DMS53 (cell line): ENCODE results near the gene PACS2.
"Not testable (repeated sequence)": the region's sequence is repeated elsewhere in the genome, so short reads cannot be mapped to it uniquely, and the experiment has no call there.

ENCODE experiments used
- DNase-seq: peaks from one replicate; lab custom pipeline; 2025; lab: John Stamatoyannopoulos, UW

PACS2 gene

DNA sequence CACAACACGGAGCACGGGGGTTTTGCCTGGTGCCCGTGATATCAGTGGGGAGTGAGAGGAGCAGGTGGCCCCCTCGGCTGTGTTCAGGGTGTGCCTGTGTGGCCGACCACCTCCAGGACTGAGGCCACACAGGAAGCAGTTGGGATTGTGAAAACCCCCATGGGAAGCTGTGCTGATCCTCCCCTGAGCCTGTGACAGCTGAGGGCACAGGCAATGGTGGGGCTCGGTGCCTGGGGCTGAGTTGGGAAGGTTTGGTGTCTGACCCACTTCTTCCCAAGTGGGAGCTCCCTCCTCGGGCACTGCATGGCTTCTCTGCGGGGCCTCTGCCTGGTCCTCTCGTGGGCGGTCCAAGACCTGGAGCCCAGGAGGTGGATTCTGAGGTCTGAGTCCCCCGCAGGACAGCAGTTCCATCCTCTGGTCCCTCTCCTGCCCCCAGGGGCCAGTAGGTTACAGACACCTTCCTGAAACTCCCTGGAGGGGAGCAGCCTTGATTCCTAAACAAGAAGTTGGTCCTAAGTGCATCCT lies 17.9 kb downstream of the PACS2 start:
- no peak for DNase-seq

DNA sequence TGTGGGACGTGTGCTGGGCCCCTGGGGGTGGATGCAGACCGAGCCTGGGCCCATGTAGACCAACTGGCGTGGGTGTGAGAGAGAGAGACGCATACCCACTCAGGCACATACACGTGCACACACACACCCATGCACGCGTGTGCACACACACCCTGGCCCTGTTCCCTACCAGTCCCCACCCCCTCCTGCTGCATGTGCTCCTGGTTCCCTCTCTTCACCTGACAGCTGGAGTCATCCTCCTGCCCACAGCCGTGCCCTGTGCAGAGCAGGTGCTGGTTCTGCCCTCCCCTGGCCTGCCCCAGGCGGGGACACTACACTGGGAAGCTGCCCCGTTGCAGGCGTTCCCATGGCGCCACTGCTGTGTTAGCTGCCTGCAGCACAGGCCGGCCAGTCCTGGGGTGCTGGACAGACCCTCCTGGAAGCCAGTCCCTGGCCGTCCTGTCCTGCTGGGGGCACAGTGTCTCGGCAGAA lies 18.5 kb downstream of the PACS2 start:
- no peak for DNase-seq

DNA sequence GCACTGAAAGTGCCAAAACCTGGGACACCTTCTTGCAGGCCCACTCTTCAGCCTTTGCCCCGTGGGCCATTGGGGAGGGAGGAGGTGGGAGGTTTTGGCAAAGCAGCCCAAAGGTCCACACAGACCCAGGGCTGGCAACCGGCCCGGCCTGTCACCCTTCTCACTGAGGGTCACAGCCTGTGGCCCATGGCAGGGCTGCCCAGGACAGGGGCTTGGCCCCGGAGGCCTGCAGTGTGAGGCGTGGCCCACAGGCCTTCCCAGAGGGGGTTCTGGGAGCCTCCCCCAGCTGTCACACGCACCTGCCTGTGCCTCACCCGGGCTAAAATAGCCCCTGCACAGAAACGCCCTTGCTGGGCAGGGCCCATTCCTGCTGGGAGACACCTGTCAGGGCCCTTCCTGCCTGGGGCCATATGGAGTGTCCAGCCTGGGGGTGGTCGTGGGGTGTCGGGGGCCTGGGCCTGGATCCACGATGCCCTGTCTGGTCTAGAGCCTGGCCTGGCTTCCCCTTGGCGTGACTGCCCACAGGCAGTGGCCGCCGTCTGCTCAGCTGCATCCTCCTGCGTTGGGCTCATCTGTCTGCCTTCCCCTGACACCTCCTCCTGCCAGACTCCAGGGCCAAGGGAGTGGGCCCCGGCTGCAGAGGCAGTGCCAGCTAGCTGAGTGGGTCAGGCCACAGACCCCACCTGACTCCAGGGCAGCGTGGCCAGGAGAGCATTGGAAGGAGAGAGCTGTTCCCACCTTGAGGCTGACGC lies 19.2 kb downstream of the PACS2 start:
- DNase-seq: no peak

DNA sequence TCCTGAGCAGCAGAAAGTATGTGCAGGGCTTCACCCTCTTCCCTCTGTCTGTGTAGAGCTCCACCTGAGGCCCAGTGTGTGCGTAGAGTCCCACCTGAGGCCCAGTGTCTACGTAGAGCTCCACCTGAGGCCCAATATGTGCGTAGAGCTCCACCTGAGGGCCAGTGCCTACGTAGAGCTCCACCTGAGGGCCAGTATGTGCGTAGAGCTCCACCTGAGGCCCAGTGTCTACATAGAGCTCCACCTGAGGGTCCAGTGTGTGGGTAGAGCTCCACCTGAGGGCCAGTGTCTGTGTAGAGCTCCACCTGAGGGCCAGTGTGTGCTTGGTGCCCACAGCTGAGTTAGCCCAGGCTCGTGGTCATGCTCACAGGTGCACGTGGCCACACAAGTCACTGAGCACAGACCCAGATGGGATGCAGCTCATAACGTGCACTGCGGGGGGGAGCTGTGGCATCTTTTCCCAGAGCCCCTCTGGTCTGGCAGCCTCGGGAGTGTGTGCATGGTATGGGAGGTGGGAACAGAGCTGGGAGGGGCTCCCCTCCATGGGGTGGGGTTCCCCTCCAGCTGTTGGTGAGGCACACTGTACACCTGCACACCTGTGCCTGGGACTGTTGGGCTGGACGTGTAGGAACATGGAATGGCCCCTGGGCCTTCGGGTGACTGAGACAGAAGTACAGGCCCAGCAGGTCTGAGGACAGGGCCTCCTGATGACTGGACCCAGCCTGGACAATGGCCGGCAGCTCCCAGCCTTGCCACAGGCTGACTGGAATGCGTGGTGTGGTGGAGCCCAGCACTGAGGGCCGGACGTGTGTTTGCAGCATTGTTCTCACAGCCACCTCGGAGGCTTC lies 20.1 kb downstream of the PACS2 start:
- no peak for DNase-seq

DNA sequence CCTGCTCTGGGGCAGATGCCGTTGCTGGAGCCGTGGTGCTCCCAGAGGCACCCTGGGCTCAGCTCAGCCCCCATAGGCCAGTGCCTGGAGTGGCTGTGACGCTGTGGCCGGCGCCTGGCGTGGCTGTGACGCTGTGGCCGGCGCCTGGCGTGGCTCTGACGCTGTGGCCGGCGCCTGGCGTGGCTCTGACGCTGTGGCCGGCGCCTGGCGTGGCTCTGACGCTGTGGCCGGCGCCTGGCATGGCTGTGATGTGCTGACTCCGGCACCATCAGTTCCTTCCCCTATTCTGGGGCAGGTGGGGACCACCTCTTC lies 20.6 kb downstream of the PACS2 start:
- not testable (repeated sequence) for DNase-seq

DNA sequence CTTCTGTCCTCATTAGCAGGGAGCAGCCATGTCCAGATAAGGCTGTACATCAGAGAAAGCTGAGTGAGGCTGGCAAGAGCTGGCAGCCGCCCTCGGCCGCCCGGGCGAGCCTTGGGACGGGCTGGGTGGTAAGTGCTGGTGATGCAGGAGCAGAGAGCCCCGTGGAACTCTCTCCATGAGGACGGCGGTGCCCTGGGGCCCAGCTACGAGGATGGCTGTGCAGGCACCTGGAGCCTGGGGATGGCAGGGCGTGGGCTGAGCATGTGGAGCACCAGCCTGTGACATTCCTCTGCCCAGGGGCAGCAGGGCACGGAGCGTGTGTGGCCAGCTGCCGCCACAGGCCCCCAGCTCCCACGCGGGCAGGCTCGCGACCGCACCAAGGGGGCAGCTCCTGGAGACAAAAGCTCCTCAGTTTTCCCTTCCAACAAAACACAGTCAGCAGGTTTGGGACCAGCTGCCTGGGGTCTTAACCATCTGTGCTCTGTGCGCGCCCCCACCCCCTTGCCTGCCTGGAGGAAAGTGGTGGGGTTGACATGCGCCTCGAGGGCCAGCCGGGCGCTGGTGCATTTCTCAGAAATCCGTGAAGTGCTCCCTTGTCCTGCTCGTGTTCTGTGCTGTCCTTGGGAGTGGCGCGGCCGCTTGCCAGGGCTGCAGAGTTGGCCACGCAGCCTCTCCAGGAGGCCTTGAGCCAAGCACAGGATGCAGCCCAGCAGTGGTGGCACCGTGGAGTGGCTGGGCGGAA lies 21.4 kb downstream of the PACS2 start:
- no peak for DNase-seq

DNA sequence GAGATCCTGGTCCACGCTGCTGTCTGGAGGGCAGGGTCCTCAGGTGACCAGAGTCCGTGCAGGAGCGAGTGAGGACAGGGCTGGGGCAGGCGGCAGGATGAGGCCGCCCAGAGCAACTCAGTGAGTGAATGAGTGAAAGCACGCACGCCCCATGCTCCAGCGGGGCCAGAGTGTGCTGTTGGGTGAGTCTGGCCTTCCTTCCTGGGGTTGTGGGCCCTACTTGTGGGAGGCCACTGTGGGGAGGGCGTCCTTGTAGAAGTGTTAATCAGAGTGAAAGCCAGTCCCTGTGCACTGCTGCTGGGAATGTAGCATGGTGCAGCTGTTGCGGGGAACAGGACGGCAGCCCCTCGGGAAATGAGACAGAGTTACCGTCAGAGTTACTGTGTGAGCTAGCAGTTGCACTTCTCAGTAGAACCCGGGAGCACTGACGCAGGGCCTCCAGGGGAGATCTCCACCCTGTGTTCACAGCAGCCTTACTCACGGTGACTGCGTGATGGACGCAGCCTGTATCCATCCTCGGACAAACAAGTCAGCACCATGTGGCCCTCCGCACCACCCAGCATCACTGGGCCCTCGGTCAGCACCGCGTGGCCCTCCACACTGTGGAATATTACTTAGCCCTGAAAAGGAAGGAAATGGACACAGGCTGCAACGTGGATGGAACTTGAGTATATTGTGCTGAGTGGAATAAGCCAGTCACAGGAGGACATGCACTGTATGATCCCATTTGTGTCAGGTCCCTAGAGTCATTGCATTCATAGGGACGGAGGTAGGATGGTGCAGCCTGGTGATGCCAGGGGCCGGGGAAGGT lies 22.1 kb downstream of the PACS2 start:
- no peak for DNase-seq

DNA sequence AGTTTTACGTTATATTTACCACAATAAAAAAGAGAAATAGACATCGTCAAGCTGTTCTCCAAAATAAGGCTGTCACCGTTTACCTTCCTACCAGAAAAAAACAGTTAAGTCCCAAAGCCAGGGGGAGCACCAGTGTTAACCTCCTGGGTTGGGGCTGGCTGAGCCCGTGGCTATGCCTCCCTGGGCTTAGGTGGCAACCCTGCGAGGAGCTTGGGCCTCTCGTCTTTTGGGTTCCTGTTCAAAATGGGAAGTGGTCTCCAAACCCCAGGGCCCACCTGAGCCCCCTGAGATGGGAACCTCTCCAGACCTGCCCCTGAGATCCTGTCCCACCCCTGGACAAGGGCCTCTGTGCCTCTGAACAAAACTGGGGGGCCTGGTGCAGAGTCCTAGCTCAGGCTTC lies 22.9 kb downstream of the PACS2 start:
- DNase-seq: no peak

DNA sequence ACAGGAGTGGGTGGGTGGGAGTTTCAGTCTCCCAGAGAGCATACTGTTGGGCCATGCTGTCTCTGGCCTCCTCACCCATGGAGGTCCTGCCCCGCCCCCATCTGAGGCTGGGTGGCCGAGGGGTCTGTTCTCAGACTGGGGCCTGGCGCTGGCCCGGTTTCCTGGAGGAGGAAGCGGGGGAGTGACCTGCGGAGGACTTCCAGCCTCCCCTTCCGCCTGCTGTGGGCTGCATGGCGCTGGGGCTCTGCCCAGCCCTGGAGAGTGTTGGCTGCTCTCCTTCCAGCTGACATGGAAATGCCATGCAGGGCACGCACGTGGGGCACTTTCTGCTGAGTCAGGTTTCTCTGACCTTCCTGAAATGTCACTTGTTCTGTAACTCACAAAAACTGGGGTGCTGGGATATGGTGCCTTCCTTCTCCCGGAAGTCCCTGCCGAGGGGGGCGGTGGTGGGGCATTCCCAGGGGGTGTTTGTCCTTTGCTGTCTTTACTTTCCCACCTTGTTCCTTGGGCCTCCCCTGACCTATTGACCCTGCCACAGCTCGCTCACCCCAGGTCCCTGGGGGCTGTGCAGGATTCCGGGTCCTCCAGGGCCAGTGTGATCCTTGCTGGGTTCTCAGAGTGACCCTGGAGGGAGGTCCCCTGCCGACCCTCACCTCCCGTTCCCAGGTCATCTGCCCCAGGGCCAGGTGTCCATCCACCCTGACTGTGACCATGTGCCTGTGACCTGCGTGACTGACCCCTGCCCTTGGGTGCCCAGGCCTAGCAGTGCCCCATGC lies 23.6 kb downstream of the PACS2 start:
- DNase-seq: no peak

DNA sequence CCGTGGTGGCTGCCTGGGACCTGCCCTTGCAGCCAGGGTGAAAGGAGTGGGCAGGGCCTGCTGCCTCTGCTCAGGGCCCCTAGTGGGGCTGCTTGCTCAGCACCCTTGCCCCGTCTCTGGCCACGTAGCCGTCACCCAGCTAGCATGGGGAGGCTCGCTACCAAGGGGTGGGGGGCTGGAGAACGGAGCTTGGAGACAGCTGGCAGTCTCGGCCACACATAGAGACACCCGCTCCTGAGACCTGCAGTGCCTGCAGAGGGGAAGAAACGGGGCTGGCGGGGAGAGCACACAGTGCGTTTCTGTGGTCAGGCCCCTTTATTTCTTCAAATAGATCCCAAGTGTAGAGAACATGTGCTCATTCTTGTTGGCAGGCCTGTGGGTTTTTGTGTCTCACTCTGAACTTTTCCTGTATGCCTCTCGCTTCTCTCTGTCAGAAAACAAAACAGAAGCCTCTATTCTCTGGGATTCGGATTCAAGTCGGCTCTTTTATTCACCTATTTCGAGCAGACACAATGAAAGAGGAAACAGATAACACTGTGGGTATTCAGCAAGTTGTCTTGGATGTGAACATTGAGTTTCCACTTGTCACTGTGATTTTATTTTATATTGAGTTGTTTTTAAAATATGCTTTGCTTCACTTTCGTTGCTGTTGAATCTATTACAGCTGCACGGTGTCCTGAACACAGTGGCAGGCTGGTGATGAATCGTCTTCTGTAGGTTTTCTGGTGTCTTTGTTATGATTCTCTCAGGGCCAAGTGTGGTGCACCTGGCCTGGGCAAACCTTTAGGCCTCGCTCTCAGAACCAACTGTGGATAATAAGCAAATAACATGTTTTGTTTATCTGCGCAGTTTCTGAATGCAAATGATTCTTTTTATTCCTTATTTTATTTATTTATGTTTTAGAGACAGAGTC lies 26.5 kb downstream of the PACS2 start:
- DNase-seq: no peak

DNA sequence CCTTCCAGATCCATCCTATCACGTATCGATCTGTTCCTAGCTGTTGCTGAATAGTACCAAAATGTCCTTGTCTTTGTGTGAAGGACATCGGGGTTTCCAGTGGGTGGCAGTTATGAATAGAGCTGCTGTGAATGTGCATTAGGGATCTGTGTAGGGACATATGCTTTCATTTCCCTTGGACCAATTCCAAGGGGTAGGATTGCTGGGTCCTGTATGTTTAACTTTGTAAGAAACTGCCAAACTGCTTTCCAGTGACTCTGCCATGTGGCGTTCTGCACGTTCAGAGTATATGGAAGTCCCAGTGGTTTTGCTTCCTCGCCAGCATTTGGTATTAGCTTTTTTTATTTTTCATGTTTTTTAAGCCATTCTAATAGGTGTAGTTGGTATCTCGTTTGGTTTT lies 28.6 kb downstream of the PACS2 start:
- no peak for DNase-seq

DNA sequence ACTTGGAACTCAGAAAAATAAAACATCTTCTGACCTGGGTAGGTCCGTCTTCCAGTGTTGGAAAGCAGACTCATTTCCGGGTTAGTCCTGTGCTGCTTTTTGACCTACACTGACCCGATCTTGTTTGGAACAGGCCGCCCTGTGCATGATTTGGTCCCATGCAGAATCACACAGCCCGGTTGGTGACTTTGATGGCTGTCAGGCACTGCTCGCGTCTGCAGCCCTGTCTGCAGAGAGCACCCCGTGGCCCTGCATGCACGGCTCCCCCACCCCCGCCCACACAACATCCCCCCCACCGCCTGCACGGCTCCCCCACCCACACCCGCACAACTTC lies 31.6 kb downstream of the PACS2 start:
- no peak for DNase-seq

DNA sequence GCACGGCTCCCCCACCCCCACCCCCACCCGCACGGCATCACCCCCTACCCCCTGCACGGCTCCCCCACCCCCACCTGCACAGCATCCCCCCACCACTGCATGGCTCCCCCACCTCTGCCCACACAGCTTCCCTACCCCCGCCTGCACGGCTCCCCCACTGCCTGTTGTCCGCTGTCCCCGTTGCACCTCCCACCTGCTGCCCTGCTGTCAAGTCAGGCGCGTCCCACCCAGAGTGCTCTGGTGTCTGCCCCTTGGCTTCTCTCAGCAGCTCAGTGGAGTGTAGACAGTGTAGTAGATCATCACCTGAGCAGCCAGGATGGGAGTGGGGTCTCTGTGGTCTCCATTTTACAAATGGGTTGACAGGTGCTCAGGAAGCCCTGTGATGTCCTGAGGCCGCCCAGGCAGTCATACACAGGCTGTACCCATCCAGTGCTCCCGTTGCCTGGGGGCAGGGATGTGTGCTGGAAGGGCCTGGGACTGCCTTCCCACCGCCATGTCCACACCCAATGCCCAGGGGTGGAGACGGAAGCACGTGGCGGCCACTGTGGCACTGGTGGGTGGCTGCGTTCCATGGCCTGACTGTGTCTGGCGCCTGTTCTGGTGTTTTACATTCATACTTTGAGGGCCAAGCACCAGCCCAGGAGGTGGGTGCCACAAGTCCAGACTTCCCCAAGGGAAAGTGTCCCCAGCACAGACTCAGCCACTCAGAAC lies 32.5 kb downstream of the PACS2 start:
- DNase-seq: no peak

DNA sequence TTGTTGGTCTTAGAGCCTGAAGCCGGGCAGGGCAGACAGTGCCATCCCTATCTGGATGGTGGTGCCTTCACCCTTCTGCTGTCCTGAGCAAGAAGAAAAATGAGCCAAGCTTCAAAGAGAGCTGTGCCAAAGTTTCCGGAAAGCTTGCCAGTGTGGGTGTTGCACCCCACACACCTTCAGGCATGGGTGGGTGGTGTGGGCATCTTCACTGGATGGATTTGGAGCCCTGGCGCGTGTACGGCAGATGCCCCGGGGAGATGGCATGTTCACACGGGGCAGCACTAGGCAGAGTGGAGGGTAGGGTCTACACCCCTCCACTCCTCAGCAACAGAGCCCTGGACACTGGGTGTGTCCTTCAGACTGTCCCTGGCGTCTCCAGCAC lies 33.0 kb downstream of the PACS2 start:
- no peak for DNase-seq

DNA sequence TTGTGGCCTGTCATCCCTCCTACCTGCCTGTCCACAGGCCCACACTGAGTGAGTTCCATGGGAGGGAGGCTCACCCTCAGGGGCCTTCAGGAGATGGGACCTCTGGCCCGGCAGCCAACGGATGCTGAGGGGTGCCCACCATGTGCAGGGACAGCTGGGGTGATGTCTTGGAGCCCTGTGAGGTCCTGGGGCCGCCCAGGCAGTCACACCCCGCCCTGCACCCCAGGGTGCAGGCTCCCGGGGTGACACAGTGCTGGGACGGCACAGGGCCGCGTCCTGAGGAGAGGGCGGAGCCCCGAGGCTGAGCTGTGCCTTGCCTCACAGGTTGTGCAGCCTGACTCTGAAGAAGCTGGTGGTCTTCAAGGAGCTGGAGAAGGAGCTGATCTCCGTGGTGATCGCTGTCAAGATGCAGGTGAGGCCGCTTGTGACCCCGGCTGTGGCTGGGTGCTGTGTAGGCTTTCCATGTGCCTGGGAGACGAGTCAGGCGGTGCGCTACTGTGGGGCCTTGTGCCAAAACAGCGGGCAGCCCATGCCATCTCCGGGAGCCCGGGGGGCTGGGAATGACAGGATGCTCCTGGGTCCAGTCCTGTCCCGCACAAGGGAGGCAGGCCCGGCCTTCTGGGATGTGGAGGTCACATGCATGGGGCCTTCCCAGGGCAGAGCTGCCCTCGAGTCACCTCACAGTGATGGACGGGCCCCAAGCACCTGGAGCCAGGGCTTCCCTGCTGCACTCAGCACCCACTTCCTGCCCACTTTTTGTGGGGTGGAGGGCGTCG lies 33.8 kb downstream of the PACS2 start:
- DNase-seq: no peak

DNA sequence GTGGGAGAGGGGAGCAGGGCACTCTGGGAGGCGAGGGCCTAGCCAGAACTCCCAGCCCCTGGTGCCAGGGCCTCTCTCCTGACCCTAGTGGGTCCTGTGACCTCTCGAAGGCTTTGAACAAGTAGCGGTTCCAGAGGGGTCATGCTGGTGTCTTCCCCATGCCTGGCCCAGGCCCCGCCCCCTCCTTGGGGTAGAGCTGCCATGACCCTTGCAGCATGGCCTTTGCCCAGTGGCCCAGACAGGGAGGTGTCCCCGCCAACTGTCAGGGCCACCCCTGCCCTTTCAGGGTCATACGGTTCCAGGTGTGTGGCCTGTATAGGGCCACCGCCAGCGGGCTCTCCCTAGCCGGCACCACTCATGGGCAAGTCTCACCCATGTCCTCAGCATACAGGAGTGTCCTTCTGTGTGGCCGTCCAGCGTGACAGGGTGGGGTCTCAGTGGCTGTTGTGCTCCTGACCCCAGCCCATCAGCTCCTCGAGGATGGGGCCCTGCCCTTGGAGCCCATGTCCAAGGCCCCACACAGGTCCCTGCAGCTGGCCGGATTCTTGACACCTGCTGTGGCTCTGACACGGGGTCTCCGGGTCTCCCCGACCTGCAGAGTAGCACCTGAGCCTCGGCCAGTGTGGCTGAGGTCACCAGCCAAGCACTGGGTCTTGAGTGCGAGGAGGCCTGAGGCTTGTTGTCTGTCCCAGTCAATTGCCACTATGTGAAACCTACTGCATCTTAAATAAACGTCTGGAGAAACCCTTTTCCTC lies 34.6 kb downstream of the PACS2 start:
- no peak for DNase-seq

DNA sequence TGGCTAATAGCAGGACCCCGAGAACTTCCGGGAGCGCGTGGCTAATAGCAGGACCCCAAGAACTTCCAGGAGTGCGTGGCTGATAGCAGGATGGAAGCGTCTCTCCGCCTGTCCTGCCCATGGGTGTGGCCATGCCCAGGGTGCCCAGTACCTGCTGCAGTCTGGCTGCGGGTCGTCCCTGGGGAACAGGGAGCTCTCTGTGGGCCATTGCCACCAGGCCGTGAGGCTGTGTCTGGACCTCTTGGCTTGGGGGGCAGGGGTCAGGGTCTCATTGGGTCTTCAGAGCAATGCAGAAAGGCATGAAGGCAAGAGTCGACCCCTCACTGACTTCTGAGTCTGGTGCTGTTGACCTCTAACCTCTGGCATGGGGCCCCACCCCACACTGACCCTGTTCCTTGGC lies 35.4 kb downstream of the PACS2 start:
- DNase-seq: no peak
